Measurements from ENCODE around the gene S100A8. TPM values are rescaled to one million over a fixed set of nuclear protein-coding genes. Genes with fewer than 3 reads are reported as not detected.

S100A8 gene
- total and polyA plus RNA-seq, 5 experiments from 2014 or later, result 1.0 to 12.4 (median 11.6) TPM; not detected in 2

- H3K27me3 Mint-ChIP-seq, result peaks cover 12 to 43% (median 25%) of the 10 kb centered on the region in 5 donors
- DNase-seq, result no peak
- H3K36me3 Mint-ChIP-seq, result peaks cover 2 to 19% (median 6%) of the 10 kb centered on the region in 3 donors
- peaks cover 0 to 29% (median 16%) of the 10 kb centered on the region in 9 donors for H3K9me3 Mint-ChIP-seq
- H3K27ac Mint-ChIP-seq, result no peak overlapping the region
- no peak overlapping the region for H3K4me3 Mint-ChIP-seq
- peaks cover 0 to 2% (median 0%) of the 10 kb centered on the region in 4 donors for H3K4me1 Mint-ChIP-seq
- no peak for ATAC-seq
- POLR2A ChIA-PET, result no interaction called here
Measured at GRCh38 chr1:153379591-153379990, 11.3 kb downstream of the S100A8 start.

- POLR2A ChIA-PET, result no interaction called here
- peaks cover 10 to 37% (median 25%) of the 10 kb centered on the region in 5 donors for H3K27me3 Mint-ChIP-seq
- no peak for DNase-seq
- peaks cover 0 to 5% (median 0%) of the 10 kb centered on the region in 9 donors for H3K9me3 Mint-ChIP-seq
- no peak within 1 kb of the TSS for H3K4me3 Mint-ChIP-seq
- ATAC-seq, result no peak
- peaks cover 0 to 2% (median 0%) of the 10 kb centered on the region in 4 donors for H3K4me1 Mint-ChIP-seq
- H3K27ac Mint-ChIP-seq, result no peak within 1 kb of the TSS
- H3K36me3 Mint-ChIP-seq, result peaks cover 0 to 5% (median 2%) of the 10 kb centered on the region in 3 donors
Measured at GRCh38 chr1:153375511-153375910, 15.4 kb downstream of the S100A8 start, which contains the start of gene S100A12. S100A12 (minus strand) TSS chr1:153375621; CDS start chr1:153374592, 1,029 bp downstream.

- Mint-ChIP-seq H3K36me3 (no peaks in the 10 kb centered on the region), H3K9me3 (peaks cover 0 to 5% (median 0%) of the 10 kb centered on the region in 9 donors), H3K27ac (no peak overlapping the region), H3K27me3 (peaks cover 9 to 34% (median 25%) of the 10 kb centered on the region in 5 donors), H3K4me1 (peaks cover 0 to 2% (median 0%) of the 10 kb centered on the region in 4 donors), H3K4me3 (no peak overlapping the region)
- DNase-seq (no peak), ATAC-seq (no peak)
- POLR2A ChIA-PET, result no interaction called here
Measured at GRCh38 chr1:153374071-153374470, 16.8 kb downstream of the S100A8 start.

- no peak for ATAC-seq
- Mint-ChIP-seq H3K36me3 (no peaks in the 10 kb centered on the region), H3K9me3 (peaks cover 0 to 5% (median 0%) of the 10 kb centered on the region in 9 donors), H3K27ac (no peak overlapping the region), H3K4me3 (no peak overlapping the region), H3K4me1 (peaks cover 0 to 2% (median 0%) of the 10 kb centered on the region in 4 donors), H3K27me3 (peaks cover 5 to 25% (median 23%) of the 10 kb centered on the region in 5 donors)
- no peak for DNase-seq
- POLR2A ChIA-PET, result no interaction called here
Measured at GRCh38 chr1:153372571-153372970, 18.3 kb downstream of the S100A8 start.

- Mint-ChIP-seq H3K27me3 (peaks cover 2 to 17% (median 10%) of the 10 kb centered on the region in 5 donors), H3K27ac (no peak overlapping the region), H3K4me3 (no peak overlapping the region), H3K36me3 (no peaks in the 10 kb centered on the region), H3K4me1 (peaks cover 0 to 2% (median 0%) of the 10 kb centered on the region in 4 donors), H3K9me3 (peaks cover 0 to 2% (median 0%) of the 10 kb centered on the region in 9 donors)
- ATAC-seq (no peak), DNase-seq (no peak)
- POLR2A ChIA-PET, result no interaction called here
Measured at GRCh38 chr1:153371231-153371630, 19.6 kb downstream of the S100A8 start.

DNA sequence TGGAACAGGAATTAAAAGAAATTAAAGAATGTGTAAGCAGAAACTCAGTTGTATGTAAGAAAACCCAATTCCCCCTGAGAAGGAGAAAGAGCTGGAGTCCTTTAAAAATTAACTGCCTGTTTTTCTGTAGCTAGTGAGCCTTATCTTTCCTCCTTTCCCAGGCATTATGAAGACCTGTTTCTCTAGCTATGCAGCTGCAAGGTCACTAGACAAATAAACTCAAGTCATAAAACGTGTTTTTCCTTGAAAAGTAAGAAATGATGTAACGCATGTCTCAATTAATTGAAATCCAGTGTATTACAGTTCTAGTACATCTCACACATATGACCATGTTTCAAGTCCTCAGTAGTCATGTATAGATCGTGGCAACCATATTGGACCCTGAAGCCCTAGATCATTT, 20.7 kb downstream of the S100A8 start:
- POLR2A ChIA-PET, result no interaction called here
- Mint-ChIP-seq H3K4me1 (no peaks in the 10 kb centered on the region), H3K27ac (no peak overlapping the region), H3K4me3 (no peak overlapping the region), H3K9me3 (peaks cover 0 to 2% (median 0%) of the 10 kb centered on the region in 9 donors), H3K36me3 (no peaks in the 10 kb centered on the region), H3K27me3 (peaks cover 2 to 14% (median 9%) of the 10 kb centered on the region in 5 donors)
- DNase-seq, result no peak
- no peak for ATAC-seq

- Mint-ChIP-seq H3K27ac (no peak overlapping the region), H3K4me3 (no peak overlapping the region), H3K27me3 (peaks cover 6 to 19% (median 9%) of the 10 kb centered on the region in 5 donors), H3K36me3 (no peaks in the 10 kb centered on the region), H3K9me3 (peaks cover 0 to 2% (median 0%) of the 10 kb centered on the region in 9 donors), H3K4me1 (no peaks in the 10 kb centered on the region)
- ATAC-seq, result no peak
- POLR2A ChIA-PET, result no interaction called here
- no peak for DNase-seq
Measured at GRCh38 chr1:153368495-153368894, 22.4 kb downstream of the S100A8 start.

GRCh38 chr1:153367090-153367489, 23.8 kb downstream of the S100A8 start:
- Mint-ChIP-seq H3K4me1 (no peaks in the 10 kb centered on the region), H3K36me3 (no peaks in the 10 kb centered on the region), H3K27me3 (peaks cover 7 to 19% (median 10%) of the 10 kb centered on the region in 5 donors), H3K4me3 (no peak overlapping the region), H3K9me3 (peaks cover 0 to 2% (median 0%) of the 10 kb centered on the region in 9 donors), H3K27ac (no peak overlapping the region)
- POLR2A ChIA-PET, result no interaction called here
- DNase-seq (no peak), ATAC-seq (no peak)

DNA sequence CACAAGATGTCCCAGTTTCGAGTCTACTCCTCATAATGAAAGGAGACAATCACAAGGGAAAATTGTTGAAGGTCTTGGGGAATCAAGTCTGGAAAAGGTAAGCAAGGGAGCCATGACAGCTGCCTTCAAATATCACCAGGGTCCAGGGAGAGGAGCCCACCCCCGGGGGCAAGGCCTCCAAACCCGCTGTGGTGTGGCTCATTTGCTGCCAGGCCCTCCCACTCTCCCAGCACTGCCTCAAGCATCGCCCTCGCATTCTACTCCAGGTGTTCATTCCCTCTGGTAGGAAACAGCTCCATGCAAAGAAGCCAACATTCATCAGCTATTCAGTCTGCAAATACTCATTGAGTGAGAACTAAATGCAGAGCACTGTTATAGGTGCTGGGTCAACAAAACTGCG, 24.6 kb downstream of the S100A8 start:
- no peak overlapping the region for H3K4me3 Mint-ChIP-seq
- H3K27me3 Mint-ChIP-seq, result peaks cover 3 to 17% (median 10%) of the 10 kb centered on the region in 5 donors
- no peak overlapping the region for H3K27ac Mint-ChIP-seq
- DNase-seq (no peak), ATAC-seq (no peak)
- POLR2A ChIA-PET, result no interaction called here
- no peaks in the 10 kb centered on the region for H3K4me1 Mint-ChIP-seq
- H3K36me3 Mint-ChIP-seq, result no peaks in the 10 kb centered on the region
- peaks cover 0 to 2% (median 0%) of the 10 kb centered on the region in 9 donors for H3K9me3 Mint-ChIP-seq

DNA sequence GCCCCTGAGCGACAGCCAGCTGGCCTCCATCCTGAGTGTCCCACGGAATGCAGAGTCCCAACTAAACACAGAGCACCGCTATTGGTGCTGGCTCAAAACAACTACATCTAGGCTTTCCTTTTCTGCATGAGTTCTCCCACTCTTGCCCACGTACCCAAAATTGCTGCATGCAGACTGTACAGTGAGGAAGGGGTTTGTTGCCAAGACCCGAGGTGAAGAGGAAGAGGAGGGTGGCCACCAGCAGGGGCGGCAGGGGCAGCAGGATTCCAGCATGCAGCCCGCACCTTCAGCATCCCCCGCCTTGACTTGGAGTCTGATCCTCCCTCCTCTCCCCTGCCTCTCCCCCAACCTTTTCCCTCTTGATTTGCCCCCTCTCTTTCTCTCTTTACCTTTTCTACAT, 25.2 kb downstream of the S100A8 start:
- POLR2A ChIA-PET, result no interaction called here
- DNase-seq, result no peak
- H3K4me3 Mint-ChIP-seq, result no peak overlapping the region

GRCh38 chr1:153364766-153365666, 25.9 kb downstream of the S100A8 start:
- Mint-ChIP-seq H3K36me3 (no peaks in the 10 kb centered on the region), H3K9me3 (no peaks in the 10 kb centered on the region), H3K4me3 (no peak overlapping the region), H3K27ac (peak overlapping the region in 1 of 10 donors; percentile 60), H3K27me3 (peaks cover 3 to 17% (median 10%) of the 10 kb centered on the region in 5 donors), H3K4me1 (no peaks in the 10 kb centered on the region)
- ATAC-seq (no peak), DNase-seq (no peak)
- POLR2A ChIA-PET, result no interaction called here

More for the DNA sequence above, 25.2 kb downstream of the S100A8 start:
- Mint-ChIP-seq H3K27ac (no peak overlapping the region), H3K27me3 (peaks cover 3 to 17% (median 10%) of the 10 kb centered on the region in 5 donors), H3K4me1 (no peaks in the 10 kb centered on the region), H3K9me3 (no peaks in the 10 kb centered on the region), H3K36me3 (no peaks in the 10 kb centered on the region)
- no peak for ATAC-seq

DNA sequence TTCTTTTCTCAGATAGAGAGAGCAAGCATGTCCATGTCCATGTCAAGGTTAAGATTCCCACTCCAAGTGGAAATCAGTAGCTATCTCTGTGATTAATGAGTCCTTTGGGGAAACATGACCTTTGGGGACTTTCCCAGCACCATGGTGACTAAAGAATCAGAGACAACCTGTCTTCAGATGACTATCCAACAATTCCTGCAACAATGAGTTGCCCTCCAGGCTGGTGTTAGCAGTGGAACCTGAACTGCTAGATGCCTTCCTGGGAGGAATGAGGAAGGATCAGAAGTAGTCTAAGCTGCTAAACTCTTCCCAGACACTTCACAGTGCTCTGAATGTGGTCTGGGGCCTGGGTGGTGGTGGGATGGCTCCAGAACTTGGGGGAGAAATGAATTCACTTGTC, 26.7 kb downstream of the S100A8 start:
- peaks cover 0 to 17% (median 8%) of the 10 kb centered on the region in 5 donors for H3K27me3 Mint-ChIP-seq
- POLR2A ChIA-PET, result no interaction called here
- no peak for DNase-seq

GRCh38 chr1:153363641-153364040, 27.2 kb downstream of the S100A8 start:
- Mint-ChIP-seq H3K27ac (no peak overlapping the region), H3K4me1 (peaks cover 0 to under 1% (median 0%) of the 10 kb centered on the region in 4 donors), H3K36me3 (no peaks in the 10 kb centered on the region), H3K9me3 (no peaks in the 10 kb centered on the region), H3K27me3 (peaks cover 0 to 17% (median 8%) of the 10 kb centered on the region in 5 donors), H3K4me3 (no peak overlapping the region)
- ATAC-seq (no peak), DNase-seq (no peak)
- POLR2A ChIA-PET, result no interaction called here

More for the DNA sequence above, 26.7 kb downstream of the S100A8 start:
- Mint-ChIP-seq H3K27ac (no peak overlapping the region), H3K36me3 (no peaks in the 10 kb centered on the region), H3K4me1 (no peaks in the 10 kb centered on the region), H3K9me3 (no peaks in the 10 kb centered on the region), H3K4me3 (no peak overlapping the region)
- ATAC-seq, result no peak
